ENCODE data around the gene TMPRSS2.
"Not testable (repeated sequence)": the region's sequence is repeated elsewhere in the genome, so short reads cannot be mapped to it uniquely, and the experiment has no call there.

The TMPRSS2 gene

DNA sequence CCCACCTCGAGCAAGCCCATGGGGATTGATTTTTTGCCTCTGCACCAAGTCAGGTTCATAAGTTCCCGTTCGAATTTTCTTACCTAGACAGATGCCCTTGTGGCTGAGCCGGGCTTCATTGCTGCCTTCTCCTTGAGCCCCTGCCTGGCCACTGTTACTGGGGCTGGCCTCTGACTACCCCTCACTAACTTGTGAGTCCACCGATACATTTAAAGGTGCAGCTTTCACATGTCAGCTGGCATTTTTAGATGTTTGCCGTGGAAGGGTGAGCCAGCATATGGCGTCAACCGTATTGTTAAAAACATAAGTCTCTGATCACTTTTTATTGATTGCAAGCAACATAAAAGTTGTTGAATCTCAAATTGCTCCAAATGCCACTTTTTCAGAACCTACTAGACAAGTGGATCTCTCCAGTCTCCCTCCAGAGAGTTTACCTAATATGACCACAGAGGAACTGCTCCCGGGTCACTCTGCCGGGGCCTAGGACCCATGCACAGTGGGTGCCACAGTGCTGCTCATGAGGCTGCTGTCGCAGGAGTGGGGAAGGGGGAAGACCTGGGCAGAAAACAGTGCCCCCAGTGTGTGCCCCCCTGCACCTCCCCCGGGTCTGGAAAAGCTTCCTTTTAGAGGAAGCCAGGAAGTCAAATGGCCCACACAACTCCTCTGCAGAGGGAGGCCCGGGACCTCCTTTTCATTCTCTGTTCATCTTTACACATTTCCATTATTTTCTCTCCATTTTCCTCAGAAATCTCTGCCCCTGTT is 63.1 kb downstream of the TMPRSS2 start:
- no peak for FAIRE-seq

- FAIRE-seq, result no peak
Measured at GRCh38 chr21:41443562-41443961, 64.4 kb downstream of the TMPRSS2 start.

DNA sequence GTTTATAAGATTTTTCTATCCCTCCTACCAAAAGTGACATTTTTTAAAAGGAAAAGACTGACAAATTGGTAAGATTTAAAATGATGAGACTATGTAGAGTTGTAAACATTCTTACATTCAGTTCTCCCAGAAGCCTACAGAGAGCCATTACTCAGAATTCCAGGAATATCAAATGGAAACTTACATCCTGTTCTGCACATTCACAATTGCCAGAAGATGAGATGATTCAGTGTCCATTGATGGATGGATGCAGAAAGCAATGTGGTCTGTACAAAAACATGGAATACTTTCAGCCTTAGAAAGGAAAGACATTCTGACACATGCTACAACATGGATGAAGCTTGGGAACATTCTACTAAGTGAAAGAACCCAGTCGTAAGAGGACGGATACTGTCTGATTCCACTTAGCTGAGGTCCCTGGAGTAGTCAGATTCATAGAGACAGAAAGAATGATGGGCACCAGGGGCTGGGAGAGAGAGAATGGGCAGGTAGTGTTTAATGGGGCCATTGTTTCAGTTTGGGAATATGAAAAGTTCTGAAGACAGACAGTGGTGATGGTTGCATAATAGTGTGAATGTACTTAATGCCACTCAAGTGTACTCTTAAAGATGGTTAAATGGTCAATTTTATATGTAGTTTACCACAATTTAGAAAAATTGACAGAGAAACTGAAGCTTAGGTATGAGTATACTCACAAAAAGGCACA is 65.3 kb downstream of the TMPRSS2 start:
- no peak for FAIRE-seq

GRCh38 chr21:41441546-41441945 is 66.4 kb downstream of the TMPRSS2 start:
- no peak for FAIRE-seq

GRCh38 chr21:41439248-41439647 is 68.7 kb downstream of the TMPRSS2 start:
- FAIRE-seq, result no peak

- FAIRE-seq, result no peak
Measured at GRCh38 chr21:41438425-41439113, 69.4 kb downstream of the TMPRSS2 start.

DNA sequence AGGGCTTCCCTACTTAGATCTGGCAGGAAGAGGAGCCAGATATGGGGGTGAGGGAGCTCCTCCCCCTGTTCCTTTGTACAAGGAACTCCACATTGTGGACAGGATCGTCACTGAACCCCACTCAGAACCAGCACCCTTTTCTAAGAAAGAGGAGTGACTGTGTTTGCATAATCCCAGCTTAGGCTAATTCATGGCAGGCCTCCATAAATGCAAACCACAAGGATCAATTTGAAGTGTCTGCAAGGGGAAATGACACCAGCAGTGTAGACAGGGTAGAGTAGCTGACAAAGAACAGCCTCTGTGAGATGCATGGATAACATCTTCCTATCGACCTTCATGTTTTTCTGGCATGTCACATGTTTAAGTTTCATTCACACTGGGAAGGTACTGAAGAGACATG is 70.2 kb downstream of the TMPRSS2 start:
- no peak for FAIRE-seq

GRCh38 chr21:41435706-41436105 is 72.3 kb downstream of the TMPRSS2 start:
- no peak for FAIRE-seq

- no peak for FAIRE-seq
Measured at GRCh38 chr21:41433566-41433965, 74.4 kb downstream of the TMPRSS2 start.

DNA sequence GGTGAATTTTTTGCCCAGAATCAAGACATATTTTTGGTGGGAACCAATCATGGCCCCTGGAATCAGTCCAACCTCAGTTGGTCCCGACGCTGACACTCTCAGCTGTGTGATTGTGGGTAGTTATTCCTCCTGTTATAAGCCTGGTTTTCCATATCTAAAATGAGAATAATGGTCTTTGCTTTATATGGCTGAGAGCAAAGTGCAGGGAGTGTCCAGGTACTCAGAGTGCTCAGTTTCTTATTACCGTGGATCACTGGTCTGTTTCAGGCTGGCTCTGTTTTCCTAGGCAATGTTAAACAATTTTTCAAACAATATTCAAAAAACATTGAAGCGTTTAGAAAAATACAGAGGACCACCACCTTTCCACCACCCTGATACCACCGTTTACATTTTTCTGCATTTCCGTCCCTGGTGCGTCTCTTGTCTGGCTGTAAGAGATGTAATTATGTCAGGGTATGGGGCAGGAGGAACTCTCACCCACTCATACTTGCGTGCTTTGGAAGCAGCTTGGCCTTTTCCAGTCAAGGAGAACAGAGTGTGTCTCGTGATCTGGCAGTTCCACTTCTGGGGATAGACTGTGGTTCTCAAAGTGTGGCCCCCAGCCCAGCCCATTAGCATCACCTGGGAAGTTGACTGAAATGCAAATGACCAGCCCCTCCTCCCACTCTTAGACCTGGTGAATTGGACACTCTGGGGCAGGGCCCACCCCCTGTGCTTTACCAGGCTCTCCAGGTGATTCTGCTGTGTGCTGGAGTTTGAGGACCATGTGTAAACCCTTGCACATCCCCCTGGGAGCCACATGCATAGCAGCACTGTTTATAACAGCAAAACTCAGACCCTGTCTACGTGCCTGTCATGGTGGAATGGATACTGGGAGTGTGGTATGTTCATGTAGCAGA is 75.1 kb downstream of the TMPRSS2 start:
- no peak for FAIRE-seq

DNA sequence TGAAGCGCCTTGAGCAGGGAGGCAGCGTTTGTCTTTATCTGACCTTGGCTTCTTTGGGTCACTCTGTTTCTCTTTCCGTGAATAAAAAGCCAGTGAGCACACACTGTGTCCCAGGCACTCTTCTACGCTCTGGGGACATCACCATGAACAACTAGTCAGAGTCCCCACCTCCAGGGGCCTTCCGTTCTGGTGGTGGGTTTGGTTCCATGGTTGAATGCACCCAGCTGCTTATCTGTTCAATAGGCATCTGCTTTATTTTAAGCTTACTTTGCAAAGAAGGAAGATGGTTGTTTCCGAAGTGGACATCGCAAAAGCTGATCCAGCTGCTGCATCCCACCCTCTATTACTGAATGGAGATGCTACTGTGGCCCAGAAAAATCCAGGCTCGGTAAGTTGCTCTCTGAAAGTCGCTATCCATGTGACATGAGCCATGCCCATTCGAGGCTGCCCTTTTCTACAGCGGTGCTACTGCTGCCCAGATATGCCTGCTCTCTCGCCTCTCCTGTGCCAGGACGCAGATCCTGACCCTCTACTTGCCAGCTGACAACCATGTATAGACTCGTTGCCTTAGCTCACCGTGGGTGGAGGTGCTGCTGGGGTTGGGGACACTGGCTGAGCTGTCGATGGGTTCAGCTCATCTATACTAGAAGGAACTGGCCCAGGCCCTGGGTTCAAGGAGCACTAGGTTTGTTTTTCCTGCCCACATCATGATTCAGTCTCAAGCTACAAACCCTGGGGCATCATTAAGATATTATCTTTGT is 76.0 kb downstream of the TMPRSS2 start:
- no peak for FAIRE-seq

- no peak for FAIRE-seq
Measured at GRCh38 chr21:41429925-41430491, 78.0 kb downstream of the TMPRSS2 start.

GRCh38 chr21:41429305-41429704 is 78.7 kb downstream of the TMPRSS2 start:
- no peak for FAIRE-seq

DNA sequence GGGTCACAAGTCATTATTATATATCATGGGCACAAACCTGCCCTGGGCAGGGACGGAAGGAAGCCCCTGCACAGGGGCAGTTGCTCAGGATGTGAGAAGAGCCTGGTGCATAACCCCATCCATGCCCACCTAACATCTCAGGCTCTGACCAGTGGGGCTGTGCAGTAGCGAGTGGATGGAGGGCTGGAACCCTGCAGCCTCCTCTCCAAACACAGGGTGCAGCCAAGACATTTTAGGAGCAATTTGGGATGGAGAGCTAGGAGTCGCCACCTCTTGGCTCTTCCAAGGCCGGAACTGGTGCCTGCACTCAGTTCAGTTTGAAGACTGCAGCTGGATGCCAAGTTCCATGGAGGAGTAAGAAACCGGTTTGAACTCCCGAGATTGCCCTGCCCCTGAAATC is 79.1 kb downstream of the TMPRSS2 start:
- no peak for FAIRE-seq

GRCh38 chr21:41428311-41428710 is 79.6 kb downstream of the TMPRSS2 start:
- FAIRE-seq, result no peak

- no peak for FAIRE-seq
Measured at GRCh38 chr21:41427556-41427955, 80.4 kb downstream of the TMPRSS2 start.

- no peak for FAIRE-seq
Measured at GRCh38 chr21:41426676-41427404, 81.1 kb downstream of the TMPRSS2 start.

DNA sequence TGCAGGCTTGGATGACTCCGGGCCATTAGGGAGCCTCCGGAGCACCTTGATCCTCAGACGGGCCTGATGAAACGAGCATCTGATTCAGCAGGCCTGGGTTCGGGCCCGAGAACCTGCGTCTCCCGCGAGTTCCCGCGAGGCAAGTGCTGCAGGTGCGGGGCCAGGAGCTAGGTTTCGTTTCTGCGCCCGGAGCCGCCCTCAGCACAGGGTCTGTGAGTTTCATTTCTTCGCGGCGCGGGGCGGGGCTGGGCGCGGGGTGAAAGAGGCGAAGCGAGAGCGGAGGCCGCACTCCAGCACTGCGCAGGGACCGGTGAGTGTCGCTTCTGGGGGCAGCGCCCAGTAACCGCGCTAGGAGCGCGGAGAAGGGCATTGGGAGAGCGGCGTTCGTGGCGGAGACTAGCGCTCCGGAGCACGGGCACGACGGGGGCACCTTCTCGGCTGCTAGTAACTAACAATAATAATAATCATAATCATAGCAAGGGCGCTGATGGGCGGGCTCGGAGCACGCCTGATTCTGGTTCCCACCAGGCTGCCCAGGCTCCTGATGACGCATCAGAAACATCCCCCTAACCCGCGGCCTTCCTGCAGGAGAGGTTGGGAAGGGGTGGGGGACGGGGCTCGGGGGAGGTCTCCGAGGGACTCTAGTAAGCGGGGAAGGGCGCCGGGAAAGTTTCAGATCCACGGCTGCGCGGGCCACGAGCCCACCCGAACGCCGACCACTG is 81.8 kb downstream of the TMPRSS2 start, which contains the start of gene MX1:
TSS of gene MX1 (plus strand) at position 286 of the 722 bp plus-strand sequence. CDS start 5,832 bp downstream, outside the sequence.
- FAIRE-seq, result no peak

DNA sequence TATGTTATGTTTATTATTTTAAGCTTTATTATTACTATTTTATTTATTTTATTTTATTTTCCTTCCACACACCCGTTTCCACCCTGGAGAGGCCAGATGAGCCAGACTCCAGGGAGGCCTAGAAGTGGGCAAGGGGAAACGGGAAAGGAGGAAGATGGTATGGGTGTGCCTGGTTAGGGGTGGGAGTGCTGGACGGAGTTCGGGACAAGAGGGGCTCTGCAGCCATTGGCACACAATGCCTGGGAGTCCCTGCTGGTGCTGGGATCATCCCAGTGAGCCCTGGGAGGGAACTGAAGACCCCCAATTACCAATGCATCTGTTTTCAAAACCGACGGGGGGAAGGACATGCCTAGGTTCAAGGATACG is 82.4 kb downstream of the TMPRSS2 start:
- no peak for FAIRE-seq

DNA sequence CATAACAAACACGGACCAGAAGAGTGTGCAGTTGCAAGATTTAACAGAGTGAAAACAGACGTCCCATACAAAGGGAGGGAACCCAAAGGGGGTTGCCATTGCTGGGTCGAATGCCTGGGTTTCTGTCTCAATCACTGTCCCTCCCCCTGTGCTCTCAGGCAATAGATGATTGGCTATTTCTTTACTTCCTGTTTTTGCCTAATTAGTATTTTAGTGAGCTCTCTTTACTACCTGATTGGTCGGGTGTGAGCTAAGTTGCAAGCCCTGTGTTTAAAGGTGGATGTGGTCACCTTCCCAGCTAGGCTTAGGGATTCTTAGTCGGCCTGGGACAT is 84.7 kb downstream of the TMPRSS2 start:
- not testable (repeated sequence) for FAIRE-seq

Measured in islet of Langerhans (tissue), 1 donor.